ENCODE results near the gene KRTAP10-12. TPM values are rescaled to one million over a fixed set of nuclear protein-coding genes. Genes with fewer than 3 reads are reported as not detected.

The KRTAP10-12 gene
- total RNA-seq, 1 donor from 2014 or later: not detected

DNA sequence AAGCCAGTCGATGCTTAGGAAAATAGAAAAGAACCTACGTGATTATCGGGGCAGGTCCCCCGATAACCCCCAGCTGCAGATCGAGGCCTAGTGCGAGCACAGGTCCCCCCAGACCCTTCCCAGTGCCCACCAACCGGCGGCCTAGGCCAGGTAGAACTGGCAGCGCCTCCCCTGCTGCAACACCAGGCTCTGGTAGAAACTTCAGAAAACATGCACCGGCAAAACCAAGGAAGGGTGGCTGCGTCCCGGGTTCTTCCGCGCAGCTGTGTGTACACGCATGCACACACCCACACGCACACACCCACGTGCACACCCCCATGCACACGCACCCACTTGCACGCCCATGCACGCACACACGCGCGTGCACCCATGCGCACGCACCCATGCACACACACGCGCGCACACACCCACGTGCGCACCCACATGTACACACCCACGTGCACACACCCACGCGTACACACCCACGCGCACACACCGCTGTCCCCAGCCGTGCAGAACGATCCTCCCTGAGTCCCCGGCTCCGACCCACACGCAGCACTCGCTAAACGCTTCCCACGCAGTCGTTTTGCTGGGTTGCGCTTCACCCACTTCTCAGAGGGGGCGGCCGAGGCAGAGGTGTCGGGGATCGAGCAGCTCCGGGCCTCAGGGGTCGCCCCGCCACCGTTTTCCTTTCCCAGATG is 9.2 kb downstream of the KRTAP10-12 start:
- H3K27me3 ChIP-seq (ENCODE audit: low read depth): peaks cover 98% of the 10 kb centered on the region
- DNase-seq: no peak
- intact Hi-C loops (cut with micrococcal nuclease): no loop called here

DNA sequence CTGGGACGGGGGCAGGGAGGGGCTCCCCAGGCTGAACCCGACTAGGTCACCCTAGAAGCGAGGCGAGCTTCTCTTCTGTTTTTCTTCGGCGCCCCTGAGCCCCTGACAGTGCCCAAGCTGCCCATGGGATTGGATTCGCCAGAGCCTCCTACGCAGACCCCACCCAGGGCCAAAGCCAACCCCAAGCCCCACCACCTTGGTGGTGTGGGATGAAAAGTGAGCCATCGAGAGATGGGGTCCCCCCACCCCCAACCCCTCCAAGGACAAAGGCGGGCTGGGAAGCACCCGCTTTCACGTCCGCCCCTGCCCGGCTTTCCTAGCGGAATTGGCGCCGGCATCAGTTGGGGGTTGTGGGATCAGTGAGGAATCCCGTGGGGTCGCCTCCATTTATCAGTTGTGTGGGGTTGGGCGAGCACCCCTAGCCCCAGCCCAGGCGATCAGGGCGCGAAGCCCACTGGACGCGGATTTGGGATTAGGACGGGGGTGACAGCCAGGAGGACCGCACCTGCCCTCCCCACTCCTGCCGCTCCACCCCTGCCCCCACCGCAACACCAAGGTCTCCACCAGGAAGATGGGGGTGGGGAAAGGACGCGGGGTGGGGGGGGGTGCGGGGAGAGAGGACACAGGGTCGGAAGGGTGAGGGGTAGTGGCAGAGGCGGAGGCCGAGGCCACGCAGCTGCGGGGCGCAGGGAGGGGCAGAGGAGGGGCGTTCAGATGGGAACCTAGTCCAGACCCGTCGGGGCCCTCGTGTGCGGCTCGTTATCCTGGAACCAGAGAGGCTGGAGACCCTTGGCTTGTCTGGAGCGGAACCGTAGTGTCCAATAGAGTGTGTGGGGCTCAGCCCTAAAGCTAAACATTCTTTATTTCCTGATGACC is 10.0 kb downstream of the KRTAP10-12 start:
- no peak overlapping the region for H3K27ac ChIP-seq (replicated peaks)
- no peak overlapping the region for H3K4me3 ChIP-seq
- no peaks in the 10 kb centered on the region for H3K9me3 ChIP-seq (replicated peaks)
- peaks cover 52% of the 10 kb centered on the region for H3K4me1 ChIP-seq
- no peaks in the 10 kb centered on the region for H3K36me3 ChIP-seq
- intact Hi-C loops (cut with micrococcal nuclease): no loop called here
- DNase-seq: no peak
- H3K27me3 ChIP-seq (ENCODE audit: low read depth): peaks cover 98% of the 10 kb centered on the region
- TF ChIP-seq, protein P1, sequence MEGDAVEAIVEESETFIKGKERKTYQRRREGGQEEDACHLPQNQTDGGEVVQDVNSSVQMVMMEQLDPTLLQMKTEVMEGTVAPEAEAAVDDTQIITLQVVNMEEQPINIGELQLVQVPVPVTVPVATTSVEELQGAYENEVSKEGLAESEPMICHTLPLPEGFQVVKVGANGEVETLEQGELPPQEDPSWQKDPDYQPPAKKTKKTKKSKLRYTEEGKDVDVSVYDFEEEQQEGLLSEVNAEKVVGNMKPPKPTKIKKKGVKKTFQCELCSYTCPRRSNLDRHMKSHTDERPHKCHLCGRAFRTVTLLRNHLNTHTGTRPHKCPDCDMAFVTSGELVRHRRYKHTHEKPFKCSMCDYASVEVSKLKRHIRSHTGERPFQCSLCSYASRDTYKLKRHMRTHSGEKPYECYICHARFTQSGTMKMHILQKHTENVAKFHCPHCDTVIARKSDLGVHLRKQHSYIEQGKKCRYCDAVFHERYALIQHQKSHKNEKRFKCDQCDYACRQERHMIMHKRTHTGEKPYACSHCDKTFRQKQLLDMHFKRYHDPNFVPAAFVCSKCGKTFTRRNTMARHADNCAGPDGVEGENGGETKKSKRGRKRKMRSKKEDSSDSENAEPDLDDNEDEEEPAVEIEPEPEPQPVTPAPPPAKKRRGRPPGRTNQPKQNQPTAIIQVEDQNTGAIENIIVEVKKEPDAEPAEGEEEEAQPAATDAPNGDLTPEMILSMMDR (IDR thresholded peaks at IDR 0.05; ENCODE audit: borderline replicate concordance): no peak

More for the DNA sequence above, 9.2 kb downstream of the KRTAP10-12 start:
- Histone ChIP-seq H3K27ac (replicated peaks) (no peak overlapping the region), H3K36me3 (no peaks in the 10 kb centered on the region), H3K9me3 (replicated peaks) (no peaks in the 10 kb centered on the region), H3K4me3 (no peak overlapping the region), H3K4me1 (peaks cover 44% of the 10 kb centered on the region)
- TF ChIP-seq, protein P1 (IDR thresholded peaks at IDR 0.05; ENCODE audit: borderline replicate concordance): no peak

DNA sequence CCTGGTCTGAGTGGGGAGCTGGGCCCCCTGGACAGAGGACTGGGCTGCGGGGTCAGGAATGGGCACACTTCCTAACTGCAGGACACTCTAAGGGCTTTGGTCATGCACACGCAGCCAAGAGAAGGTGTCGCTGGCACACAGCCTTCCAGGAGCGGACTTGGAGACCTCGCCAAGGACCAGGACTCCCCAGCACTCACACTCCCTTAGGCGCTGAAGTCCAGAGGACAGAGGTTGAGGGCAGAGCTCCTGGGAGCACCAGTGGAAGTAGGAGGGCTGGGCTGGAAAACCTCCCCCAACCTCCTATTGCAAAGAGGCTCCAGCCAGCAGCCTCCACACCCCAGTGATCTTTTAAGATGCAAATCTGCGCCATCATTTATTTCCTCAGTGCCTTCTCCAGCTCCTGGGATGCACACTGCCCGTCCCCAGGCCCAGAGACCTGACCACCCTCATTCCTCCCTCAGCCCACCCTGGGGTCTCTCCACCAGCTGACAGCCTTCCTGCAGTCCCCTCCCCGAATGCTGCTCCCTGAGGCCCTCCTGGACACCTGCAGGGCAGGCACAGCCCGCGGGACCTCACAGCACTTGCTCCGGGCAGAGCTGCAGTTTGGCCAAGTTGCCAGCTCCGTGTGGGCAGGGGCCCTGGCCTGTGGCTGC is 11.4 kb downstream of the KRTAP10-12 start:
- Histone ChIP-seq H3K36me3 (no peaks in the 10 kb centered on the region), H3K9me3 (replicated peaks) (no peaks in the 10 kb centered on the region), H3K4me3 (peak overlapping the region; percentile 53), H3K27me3 (ENCODE audit: low read depth) (peaks cover 98% of the 10 kb centered on the region), H3K4me1 (peaks cover 56% of the 10 kb centered on the region), H3K27ac (replicated peaks) (peak overlapping the region; percentile 58)
- no peak for DNase-seq
- intact Hi-C loops (cut with micrococcal nuclease): no loop called here
- TF ChIP-seq, protein P1 (IDR thresholded peaks at IDR 0.05; ENCODE audit: borderline replicate concordance): no peak

DNA sequence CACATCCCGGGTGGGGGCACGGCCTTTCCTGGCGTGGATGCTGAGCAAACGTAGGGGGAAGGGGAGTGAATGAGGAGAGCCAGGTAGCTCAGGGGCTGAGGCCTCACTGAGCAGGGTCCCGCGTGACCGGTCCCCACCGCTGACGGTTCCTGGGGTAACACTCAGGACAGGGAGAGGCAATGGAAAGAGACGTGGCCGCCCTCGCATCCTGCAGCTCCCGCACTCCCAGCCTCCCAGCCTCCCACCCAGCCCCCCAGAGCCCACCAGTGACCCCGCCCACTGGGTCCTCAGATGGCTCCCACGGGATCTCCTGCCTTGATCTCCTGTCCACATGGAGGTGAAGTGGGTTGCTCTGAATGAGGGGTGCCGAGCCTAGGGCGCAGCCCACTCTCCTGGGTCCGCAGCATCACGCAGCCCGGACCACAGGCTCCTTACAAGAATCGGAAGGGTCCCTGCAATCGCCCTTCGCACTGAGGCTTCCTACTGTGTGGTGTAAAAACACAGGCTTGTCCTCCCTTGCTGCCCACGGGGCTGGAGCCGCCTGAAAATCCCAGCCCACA is 12.0 kb downstream of the KRTAP10-12 start:
- DNase-seq: no peak
- no peaks in the 10 kb centered on the region for H3K36me3 ChIP-seq
- no peaks in the 10 kb centered on the region for H3K9me3 ChIP-seq (replicated peaks)
- H3K4me3 ChIP-seq: peak overlapping the region; percentile 53
- peaks cover 56% of the 10 kb centered on the region for H3K4me1 ChIP-seq
- H3K27me3 ChIP-seq (ENCODE audit: low read depth): peaks cover 98% of the 10 kb centered on the region
- TF ChIP-seq, protein P1 (IDR thresholded peaks at IDR 0.05; ENCODE audit: borderline replicate concordance): no peak
- intact Hi-C loops (cut with micrococcal nuclease): no loop called here
- H3K27ac ChIP-seq (replicated peaks): peak overlapping the region; percentile 58
